Endothelial cell of umbilical vein (primary cell): ENCODE measurements around the gene NEU3. TPM values are rescaled to one million over a fixed set of nuclear protein-coding genes. Genes with fewer than 3 reads are reported as not detected.

ENCODE experiments used
- BruUV-seq: library from RNA; stranded (reverse); fragments of 400-500 nt; replicated peaks from 2 replicates; lab custom pipeline; 2021; lab: Mats Ljungman, UMichigan
- CTCF ChIA-PET: fragments of 300-600, 350-600 bp; sonication (Branson Sonifier 250); formaldehyde crosslinking; loops from one replicate; lab custom pipeline; 2021; ENCODE audit warnings: antibody characterized with exemption, inconsistent platforms; lab: Charles Lee
- POLR2A ChIA-PET: fragments of 300-600, 350-600 bp; sonication (Branson Sonifier 250); formaldehyde crosslinking; loops from one replicate; lab custom pipeline; 2021; ENCODE audit warnings: antibody characterized with exemption, inconsistent platforms; lab: Charles Lee
- DNase-seq: peaks from one replicate; pipeline ENCODE4 v3.0.0-alpha.2; 2011; ENCODE audit warnings: low read depth, low spot score
- FAIRE-seq: peaks from 2 replicates; lab custom pipeline; 2011; peaks lifted over from hg19 to GRCh38; lab: Jason Lieb, UNC
- H2AFZ ChIP-seq: 2 replicates; pipeline ENCODE4 v1.6.0; 2012; ENCODE audit warnings: low read depth, low read length, control low read depth, inconsistent platforms
- H3K27ac ChIP-seq: 2 replicates; pipeline ENCODE4 v1.5.1; 2011; ENCODE audit warnings: low read depth, mild to moderate bottlenecking, control low read depth, low read length, moderate library complexity; ENCODE audit not compliant: insufficient read depth
- H3K27me3 ChIP-seq, 2 experiments: 2 replicates each; pipeline versions ENCODE4 v1.6.0 to v1.6.1; 2011; ENCODE audit warnings: low read length in 2 of 2, mixed read lengths in 1 of 2; ENCODE audit not compliant: control insufficient read depth in 2 of 2, insufficient read depth in 2 of 2
- H3K36me3 ChIP-seq, 2 experiments: 2 replicates in 1 of 2; 3 replicates in 1 of 2; pipeline ENCODE4 v1.5.1; 2011; ENCODE audit warnings: low read length in 2 of 2, mild to moderate bottlenecking in 1 of 2, moderate library complexity in 1 of 2; ENCODE audit not compliant: control insufficient read depth in 2 of 2, insufficient read depth in 2 of 2; ENCODE audit errors: extremely low read depth in 1 of 2
- H3K4me1 ChIP-seq: 3 replicates; pipeline ENCODE4 v1.5.1; 2011; ENCODE audit warnings: mild to moderate bottlenecking, low read length; ENCODE audit not compliant: control insufficient read depth, insufficient read depth; ENCODE audit errors: extremely low read depth
- H3K4me2 ChIP-seq: 2 replicates; pipeline ENCODE4 v1.6.1; 2011; ENCODE audit warnings: low read length, control low read depth, mixed read lengths; ENCODE audit not compliant: insufficient read depth
- H3K4me3 ChIP-seq, 3 experiments: fragments of 200-600 bp in 1 of 3; sonication (generic), shearing (Covaris generic) in 1 of 3; replicated peaks in 1 of 3; 2 replicates each; pipeline ENCODE4 v1.5.1; 2011 to 2016; ENCODE audit warnings: control low read depth in 3 of 3, low read length in 3 of 3, mild to moderate bottlenecking in 2 of 3, inconsistent platforms in 1 of 3, low read depth in 1 of 3, moderate library complexity in 1 of 3; ENCODE audit not compliant: insufficient read depth in 1 of 3
- H3K79me2 ChIP-seq: 2 replicates; pipeline ENCODE4 v1.6.0; 2012; ENCODE audit warnings: low read length, inconsistent platforms; ENCODE audit not compliant: control insufficient read depth, insufficient read depth
- H3K9ac ChIP-seq: replicated peaks from 2 replicates; pipeline ENCODE3; 2011; ENCODE audit warnings: low read length, control low read depth; ENCODE audit not compliant: insufficient read depth; ENCODE audit errors: extremely low read depth
- H3K9me1 ChIP-seq: replicated peaks from 3 replicates; pipeline ENCODE4 v1.6.0; 2011; ENCODE audit warnings: mild to moderate bottlenecking, low read length; ENCODE audit not compliant: control insufficient read depth, insufficient read depth; ENCODE audit errors: extremely low read depth
- H3K9me3 ChIP-seq: replicated peaks from 2 replicates; pipeline ENCODE4 v1.5.1; 2012; ENCODE audit warnings: low read length, inconsistent platforms; ENCODE audit not compliant: control insufficient read depth, insufficient read depth
- H4K20me1 ChIP-seq: replicated peaks from 2 replicates; pipeline ENCODE3; 2011; ENCODE audit warnings: mild to moderate bottlenecking, low read length; ENCODE audit not compliant: control insufficient read depth, insufficient read depth; ENCODE audit errors: extremely low read depth
- EZH2 ChIP-seq: IDR thresholded peaks from 2 replicates; pipeline ENCODE4 v1.6.1; 2012; ENCODE audit warnings: borderline replicate concordance, low read depth, mild to moderate bottlenecking, moderate library complexity, low read length, inconsistent platforms; ENCODE audit not compliant: severe bottlenecking
- FOS ChIP-seq: IDR thresholded peaks from 2 replicates; pipeline ENCODE4 v1.6.1; 2011; ENCODE audit warnings: mild to moderate bottlenecking, low read length, moderate library complexity, borderline replicate concordance; ENCODE audit not compliant: insufficient read depth
- GATA2 ChIP-seq: IDR thresholded peaks from 2 replicates; pipeline ENCODE4 v1.7.0; 2011; ENCODE audit warnings: low read depth, mild to moderate bottlenecking, moderate library complexity, mixed read lengths, low read length; ENCODE audit not compliant: insufficient read length, insufficient read depth
- JUN ChIP-seq: IDR thresholded peaks from 2 replicates; pipeline ENCODE4 v1.6.1; 2011; ENCODE audit warnings: borderline replicate concordance, low read depth; ENCODE audit not compliant: insufficient read length, insufficient read depth
- MYC ChIP-seq: IDR thresholded peaks from one replicate; pipeline ENCODE4 v1.6.1; 2011; ENCODE audit warnings: mild to moderate bottlenecking, low read depth, low read length
- POLR2A ChIP-seq: IDR thresholded peaks from 2 replicates; pipeline ENCODE4 v1.6.1; 2012; ENCODE audit warnings: low read depth, mild to moderate bottlenecking, control low read depth, low read length
- POLR2AphosphoS5 ChIP-seq: IDR thresholded peaks from 2 replicates; pipeline ENCODE4 v1.6.1; 2012; ENCODE audit warnings: low read depth, mild to moderate bottlenecking, control low read depth, low read length, moderate library complexity; ENCODE audit not compliant: insufficient read depth
- dilution Hi-C: fragments of 300-500 bp; cut with MboI; formaldehyde crosslinking; loops from one replicate; pipeline ENCODE4 v1.15.0; 2019; ENCODE audit warnings: low sequenced_read_pairs; ENCODE audit not compliant: extremely low pct_ligation_motif_present
- intact Hi-C: fragments of 100-400 bp; cut with micrococcal nuclease; formaldehyde crosslinking; loops from one replicate; pipeline ENCODE4 v1.10.0; 2022
- polyA plus RNA-seq, 4 experiments: library from polyadenylated mRNA; depleted of rRNA in 3 of 4; stranded (reverse) in 3 of 4; unstranded in 1 of 4; fragments of >200 nt; gene quantifications; 2 replicates each; pipeline versions ENCODE4 v1.2.1 to v1.2.3, GENCODE V29; 2011 to 2012; ENCODE audit warnings: missing spikeins in 1 of 4
- total RNA-seq: library from RNA; stranded (reverse); gene quantifications from 2 replicates; pipeline ENCODE4 v1.2.3, GENCODE V29; 2021
- TF ChIP-seq, protein P1 (sequence below), 2 donors: IDR thresholded peaks; 1 replicate in 1 of 2; 2 replicates in 1 of 2; pipeline ENCODE4 v1.5.1; 2011; ENCODE audit warnings: low read length in 2 of 2, mild to moderate bottlenecking in 2 of 2, moderate library complexity in 2 of 2, control low read depth in 1 of 2, inconsistent platforms in 1 of 2, low read depth in 1 of 2; ENCODE audit not compliant: insufficient read depth in 1 of 2; ENCODE audit errors: extremely low read depth in 1 of 2
- TF ChIP-seq, protein P2 (sequence below): IDR thresholded peaks from 2 replicates; pipeline ENCODE4 v1.6.1; 2011; ENCODE audit not compliant: insufficient read depth, insufficient read length

NEU3 gene
- total and polyA plus RNA-seq, 2 donors (not counting 3 experiments of a cell fraction or from before 2014, with no cell fraction given) = 5.9 to 7.0 TPM

DNA sequence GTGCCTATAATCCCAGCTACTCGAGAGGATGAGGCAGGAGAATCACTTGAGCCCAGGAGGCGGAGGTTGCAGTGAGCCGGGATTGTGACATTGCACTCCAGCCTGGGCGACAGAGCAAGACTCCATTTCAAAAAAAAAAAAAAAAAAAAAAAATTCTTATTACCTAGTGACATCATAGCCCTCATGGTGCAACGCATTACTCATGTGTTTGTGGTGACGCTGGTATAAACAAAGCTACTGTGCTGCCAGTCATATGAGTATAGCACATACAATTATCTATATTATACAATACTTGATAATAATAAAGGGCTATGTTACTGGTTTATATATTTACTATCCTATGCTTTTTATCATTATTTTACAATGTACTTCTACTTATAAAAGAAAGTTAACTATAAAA, 66.8 kb downstream of the NEU3 start:
- H3K4me3 ChIP-seq = no peak overlapping the region
- H3K4me2 ChIP-seq = no peak overlapping the region
- no peaks in the 10 kb centered on the region for H3K9me3 ChIP-seq
- DNase-seq = no peak
- CTCF ChIA-PET = interaction anchor here (1.2 to 1.3 kb wide), 2 partner anchors 18 to 78 kb away, joined by 3 read pairs; no protein-coding TSS in a partner anchor
- dilution Hi-C loops = no loop called here
- H3K9me1 ChIP-seq = no peaks in the 10 kb centered on the region
- POLR2A ChIA-PET = no interaction called here
- no peaks in the 10 kb centered on the region for H3K79me2 ChIP-seq
- FAIRE-seq = no peak
- peaks cover 19 to 31% of the 10 kb centered on the region in 2 experiments for H3K27me3 ChIP-seq
- H2AFZ ChIP-seq = no peak overlapping the region
- BruUV-seq = no TSS peak
- H3K36me3 ChIP-seq = no peaks in the 10 kb centered on the region
- no peak overlapping the region for H3K27ac ChIP-seq
- intact Hi-C loops = no loop called here
- H3K4me1 ChIP-seq = no peaks in the 10 kb centered on the region
- TF ChIP-seq MYC = no peak
- TF ChIP-seq EZH2 = no peak
- no peak for TF ChIP-seq JUN
- TF ChIP-seq FOS = no peak
- no peak for TF ChIP-seq POLR2A
- TF ChIP-seq, protein P1, sequence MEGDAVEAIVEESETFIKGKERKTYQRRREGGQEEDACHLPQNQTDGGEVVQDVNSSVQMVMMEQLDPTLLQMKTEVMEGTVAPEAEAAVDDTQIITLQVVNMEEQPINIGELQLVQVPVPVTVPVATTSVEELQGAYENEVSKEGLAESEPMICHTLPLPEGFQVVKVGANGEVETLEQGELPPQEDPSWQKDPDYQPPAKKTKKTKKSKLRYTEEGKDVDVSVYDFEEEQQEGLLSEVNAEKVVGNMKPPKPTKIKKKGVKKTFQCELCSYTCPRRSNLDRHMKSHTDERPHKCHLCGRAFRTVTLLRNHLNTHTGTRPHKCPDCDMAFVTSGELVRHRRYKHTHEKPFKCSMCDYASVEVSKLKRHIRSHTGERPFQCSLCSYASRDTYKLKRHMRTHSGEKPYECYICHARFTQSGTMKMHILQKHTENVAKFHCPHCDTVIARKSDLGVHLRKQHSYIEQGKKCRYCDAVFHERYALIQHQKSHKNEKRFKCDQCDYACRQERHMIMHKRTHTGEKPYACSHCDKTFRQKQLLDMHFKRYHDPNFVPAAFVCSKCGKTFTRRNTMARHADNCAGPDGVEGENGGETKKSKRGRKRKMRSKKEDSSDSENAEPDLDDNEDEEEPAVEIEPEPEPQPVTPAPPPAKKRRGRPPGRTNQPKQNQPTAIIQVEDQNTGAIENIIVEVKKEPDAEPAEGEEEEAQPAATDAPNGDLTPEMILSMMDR (IDR thresholded peaks at IDR 0.05; ENCODE audit: extremely low read depth in 1 of 2, insufficient read depth in 1 of 2, low read depth in 1 of 2, low read length in 2 of 2) = no peak
- TF ChIP-seq, protein P2, sequence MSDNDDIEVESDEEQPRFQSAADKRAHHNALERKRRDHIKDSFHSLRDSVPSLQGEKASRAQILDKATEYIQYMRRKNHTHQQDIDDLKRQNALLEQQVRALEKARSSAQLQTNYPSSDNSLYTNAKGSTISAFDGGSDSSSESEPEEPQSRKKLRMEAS = no peak
- no peak for TF ChIP-seq POLR2AphosphoS5
- TF ChIP-seq GATA2 = no peak
- H3K9ac ChIP-seq = no peak overlapping the region
- H4K20me1 ChIP-seq = no peaks in the 10 kb centered on the region
